ENCODE results near the gene EXD3. TPM values are rescaled to one million over a fixed set of nuclear protein-coding genes. Genes with fewer than 3 reads are reported as not detected.

The EXD3 gene
- total RNA-seq, 6 experiments from 2014 or later, result 6.4 to 10.6 (median 8.7) TPM

- Mint-ChIP-seq H3K36me3 (ENCODE audit: low read depth) (no peaks in the 10 kb centered on the region), H3K4me3 (no peak overlapping the region), H3K27ac (no peak overlapping the region), H3K9me3 (no peaks in the 10 kb centered on the region), H3K4me1 (ENCODE audit: low read depth) (no peaks in the 10 kb centered on the region), H3K27me3 (ENCODE audit: insufficient read depth) (peaks cover 2% of the 10 kb centered on the region; the same call in 1 of the 2 replicates)
- DNase-seq, result no peak
- TF ChIP-seq CTCF (IDR thresholded peaks at IDR 0.05), result no peak
Measured at GRCh38 chr9:137434498-137435380, 11.8 kb upstream of the EXD3 start.

GRCh38 chr9:137433916-137434431 is 11.0 kb upstream of the EXD3 start:
- Mint-ChIP-seq H3K4me3 (no peak overlapping the region), H3K27me3 (ENCODE audit: insufficient read depth) (peaks cover 2% of the 10 kb centered on the region; the same call in 1 of the 2 replicates), H3K4me1 (ENCODE audit: low read depth) (no peaks in the 10 kb centered on the region), H3K9me3 (no peaks in the 10 kb centered on the region), H3K27ac (no peak overlapping the region), H3K36me3 (ENCODE audit: low read depth) (no peaks in the 10 kb centered on the region)
- TF ChIP-seq CTCF (IDR thresholded peaks at IDR 0.05), result no peak
- no peak for DNase-seq

- no peak for DNase-seq
- TF ChIP-seq CTCF (IDR thresholded peaks at IDR 0.05), result no peak
- H3K27ac Mint-ChIP-seq, result no peak overlapping the region
- no peaks in the 10 kb centered on the region for H3K36me3 Mint-ChIP-seq (ENCODE audit: low read depth)
- H3K27me3 Mint-ChIP-seq (ENCODE audit: insufficient read depth), result peaks cover 2% of the 10 kb centered on the region; the same call in 1 of the 2 replicates
- no peaks in the 10 kb centered on the region for H3K9me3 Mint-ChIP-seq
- no peaks in the 10 kb centered on the region for H3K4me1 Mint-ChIP-seq (ENCODE audit: low read depth)
- no peak overlapping the region for H3K4me3 Mint-ChIP-seq
Measured at GRCh38 chr9:137433349-137433915, 10.5 kb upstream of the EXD3 start.

GRCh38 chr9:137432687-137433348 is 9.9 kb upstream of the EXD3 start:
- Mint-ChIP-seq H3K36me3 (ENCODE audit: low read depth) (no peaks in the 10 kb centered on the region), H3K27ac (no peak overlapping the region), H3K4me3 (no peak overlapping the region), H3K4me1 (ENCODE audit: low read depth) (no peaks in the 10 kb centered on the region), H3K27me3 (ENCODE audit: insufficient read depth) (peaks cover 1% of the 10 kb centered on the region; the same call in 1 of the 2 replicates), H3K9me3 (no peaks in the 10 kb centered on the region)
- TF ChIP-seq CTCF (IDR thresholded peaks at IDR 0.05), result no peak
- DNase-seq, result no peak

- DNase-seq, result no peak
- Mint-ChIP-seq H3K36me3 (ENCODE audit: low read depth) (no peaks in the 10 kb centered on the region), H3K27me3 (ENCODE audit: insufficient read depth) (no peaks in the 10 kb centered on the region; the same call in 1 of the 2 replicates), H3K9me3 (no peaks in the 10 kb centered on the region), H3K4me1 (ENCODE audit: low read depth) (no peaks in the 10 kb centered on the region), H3K4me3 (no peak overlapping the region), H3K27ac (no peak overlapping the region)
- TF ChIP-seq CTCF (IDR thresholded peaks at IDR 0.05), result no peak
Measured at GRCh38 chr9:137431416-137431931, 8.5 kb upstream of the EXD3 start.
